GM12878 (cell line): Measurements from ENCODE around the gene COL17A1.

ENCODE experiments used
- CREM ChIP-seq: IDR thresholded peaks from 2 replicates; pipeline ENCODE4 v1.6.1; 2014; ENCODE audit warnings: antibody characterized with exemption, low read depth
- EP300 ChIP-seq, 2 experiments: fragments of 150-350 bp in 1 of 2; IDR thresholded peaks; 2 replicates each; pipeline ENCODE4 v1.6.1; 2011 to 2012; ENCODE audit warnings: low read depth in 2 of 2, low read length in 2 of 2, borderline replicate concordance in 1 of 2, improper control_type of control experiment in 1 of 2, inconsistent platforms in 1 of 2; ENCODE audit not compliant: control insufficient read depth in 1 of 2
- FOXK2 ChIP-seq: fragments of 450-650 bp; IDR thresholded peaks from 2 replicates; pipeline ENCODE4 v1.6.1; 2017; ENCODE audit warnings: mild to moderate bottlenecking, moderate library complexity
- FOXM1 ChIP-seq: IDR thresholded peaks from 2 replicates; pipeline ENCODE4 v1.6.1; 2012; ENCODE audit warnings: low read depth, mild to moderate bottlenecking, inconsistent platforms, low read length, moderate library complexity
- NFYB ChIP-seq: IDR thresholded peaks from 2 replicates; pipeline ENCODE4 v1.6.1; 2011; ENCODE audit warnings: low read depth, mild to moderate bottlenecking, low read length, improper control_type of control experiment, moderate library complexity; ENCODE audit not compliant: insufficient read depth
- RAD21 ChIP-seq: IDR thresholded peaks from 2 replicates; pipeline ENCODE4 v1.6.1; 2011; ENCODE audit warnings: mild to moderate bottlenecking, low read depth, low read length, moderate library complexity; ENCODE audit not compliant: insufficient read depth
- TF ChIP-seq, protein P1 (sequence below), 3 experiments: IDR thresholded peaks in 2 of 3; conservative IDR thresholded peaks in 1 of 3; 2 replicates each; pipeline ENCODE4 v1.5.1; 2011; ENCODE audit warnings: low read depth in 3 of 3, low read length in 3 of 3, mild to moderate bottlenecking in 3 of 3, control low read depth in 2 of 3, moderate library complexity in 2 of 3, inconsistent platforms in 1 of 3, mixed read lengths in 1 of 3; ENCODE audit not compliant: control insufficient read depth in 2 of 3, insufficient read depth in 1 of 3; ENCODE audit errors: extremely low read depth in 1 of 3
- TF ChIP-seq, protein P2 (sequence below): fragments of 450-650 bp; IDR thresholded peaks from 2 replicates; pipeline ENCODE4 v1.6.1; 2017; ENCODE audit warnings: mild to moderate bottlenecking, moderate library complexity
- TF ChIP-seq, protein P3 (sequence below): IDR thresholded peaks from 2 replicates; pipeline ENCODE4 v1.6.1; 2012; ENCODE audit warnings: low read depth, low read length, improper control_type of control experiment
- TF ChIP-seq, protein P4 (sequence below): IDR thresholded peaks from 2 replicates; pipeline ENCODE4 v1.6.1; 2011; ENCODE audit warnings: low read depth, mild to moderate bottlenecking, low read length, moderate library complexity, borderline replicate concordance; ENCODE audit errors: extremely low read depth

DNA sequence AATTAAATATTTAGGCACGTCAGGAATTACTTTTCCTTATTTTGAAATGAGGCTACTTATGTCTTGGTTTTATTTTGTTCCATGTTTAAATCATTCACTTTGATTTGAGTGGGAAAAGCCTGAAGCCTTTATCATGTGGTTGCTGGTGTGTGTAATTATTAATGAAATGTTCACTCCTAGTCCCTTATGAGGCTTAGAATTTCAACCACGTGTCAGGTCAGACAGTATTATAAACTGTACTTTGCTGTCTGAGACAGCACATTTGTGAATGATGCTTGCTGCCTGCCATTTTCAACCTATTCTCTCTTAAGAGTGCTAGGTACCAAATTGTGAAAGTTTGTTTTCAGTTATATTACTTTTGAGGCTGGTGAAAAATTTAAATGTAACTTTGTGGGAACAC is 58.9 kb downstream of the COL17A1 start:
- TF ChIP-seq, protein P1, sequence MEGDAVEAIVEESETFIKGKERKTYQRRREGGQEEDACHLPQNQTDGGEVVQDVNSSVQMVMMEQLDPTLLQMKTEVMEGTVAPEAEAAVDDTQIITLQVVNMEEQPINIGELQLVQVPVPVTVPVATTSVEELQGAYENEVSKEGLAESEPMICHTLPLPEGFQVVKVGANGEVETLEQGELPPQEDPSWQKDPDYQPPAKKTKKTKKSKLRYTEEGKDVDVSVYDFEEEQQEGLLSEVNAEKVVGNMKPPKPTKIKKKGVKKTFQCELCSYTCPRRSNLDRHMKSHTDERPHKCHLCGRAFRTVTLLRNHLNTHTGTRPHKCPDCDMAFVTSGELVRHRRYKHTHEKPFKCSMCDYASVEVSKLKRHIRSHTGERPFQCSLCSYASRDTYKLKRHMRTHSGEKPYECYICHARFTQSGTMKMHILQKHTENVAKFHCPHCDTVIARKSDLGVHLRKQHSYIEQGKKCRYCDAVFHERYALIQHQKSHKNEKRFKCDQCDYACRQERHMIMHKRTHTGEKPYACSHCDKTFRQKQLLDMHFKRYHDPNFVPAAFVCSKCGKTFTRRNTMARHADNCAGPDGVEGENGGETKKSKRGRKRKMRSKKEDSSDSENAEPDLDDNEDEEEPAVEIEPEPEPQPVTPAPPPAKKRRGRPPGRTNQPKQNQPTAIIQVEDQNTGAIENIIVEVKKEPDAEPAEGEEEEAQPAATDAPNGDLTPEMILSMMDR (IDR thresholded peaks at IDR 0.05 in 2 of 3, conservative IDR thresholded peaks at IDR 0.05 in 1 of 3; ENCODE audit: control insufficient read depth in 2 of 3, extremely low read depth in 1 of 3, insufficient read depth in 1 of 3, low read depth in 3 of 3, low read length in 3 of 3): no peak
- TF ChIP-seq, protein P2, sequence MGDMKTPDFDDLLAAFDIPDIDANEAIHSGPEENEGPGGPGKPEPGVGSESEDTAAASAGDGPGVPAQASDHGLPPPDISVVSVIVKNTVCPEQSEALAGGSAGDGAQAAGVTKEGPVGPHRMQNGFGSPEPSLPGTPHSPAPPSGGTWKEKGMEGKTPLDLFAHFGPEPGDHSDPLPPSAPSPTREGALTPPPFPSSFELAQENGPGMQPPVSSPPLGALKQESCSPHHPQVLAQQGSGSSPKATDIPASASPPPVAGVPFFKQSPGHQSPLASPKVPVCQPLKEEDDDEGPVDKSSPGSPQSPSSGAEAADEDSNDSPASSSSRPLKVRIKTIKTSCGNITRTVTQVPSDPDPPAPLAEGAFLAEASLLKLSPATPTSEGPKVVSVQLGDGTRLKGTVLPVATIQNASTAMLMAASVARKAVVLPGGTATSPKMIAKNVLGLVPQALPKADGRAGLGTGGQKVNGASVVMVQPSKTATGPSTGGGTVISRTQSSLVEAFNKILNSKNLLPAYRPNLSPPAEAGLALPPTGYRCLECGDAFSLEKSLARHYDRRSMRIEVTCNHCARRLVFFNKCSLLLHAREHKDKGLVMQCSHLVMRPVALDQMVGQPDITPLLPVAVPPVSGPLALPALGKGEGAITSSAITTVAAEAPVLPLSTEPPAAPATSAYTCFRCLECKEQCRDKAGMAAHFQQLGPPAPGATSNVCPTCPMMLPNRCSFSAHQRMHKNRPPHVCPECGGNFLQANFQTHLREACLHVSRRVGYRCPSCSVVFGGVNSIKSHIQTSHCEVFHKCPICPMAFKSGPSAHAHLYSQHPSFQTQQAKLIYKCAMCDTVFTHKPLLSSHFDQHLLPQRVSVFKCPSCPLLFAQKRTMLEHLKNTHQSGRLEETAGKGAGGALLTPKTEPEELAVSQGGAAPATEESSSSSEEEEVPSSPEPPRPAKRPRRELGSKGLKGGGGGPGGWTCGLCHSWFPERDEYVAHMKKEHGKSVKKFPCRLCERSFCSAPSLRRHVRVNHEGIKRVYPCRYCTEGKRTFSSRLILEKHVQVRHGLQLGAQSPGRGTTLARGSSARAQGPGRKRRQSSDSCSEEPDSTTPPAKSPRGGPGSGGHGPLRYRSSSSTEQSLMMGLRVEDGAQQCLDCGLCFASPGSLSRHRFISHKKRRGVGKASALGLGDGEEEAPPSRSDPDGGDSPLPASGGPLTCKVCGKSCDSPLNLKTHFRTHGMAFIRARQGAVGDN: no peak
- TF ChIP-seq EP300 (IDR thresholded peaks at IDR 0.05; ENCODE audit: borderline replicate concordance in 1 of 2, control insufficient read depth in 1 of 2, low read depth in 2 of 2, low read length in 2 of 2) (no peak), RAD21 (no peak), NFYB (no peak), FOXK2 (no peak), CREM (no peak), FOXM1 (no peak)
- TF ChIP-seq, protein P3, sequence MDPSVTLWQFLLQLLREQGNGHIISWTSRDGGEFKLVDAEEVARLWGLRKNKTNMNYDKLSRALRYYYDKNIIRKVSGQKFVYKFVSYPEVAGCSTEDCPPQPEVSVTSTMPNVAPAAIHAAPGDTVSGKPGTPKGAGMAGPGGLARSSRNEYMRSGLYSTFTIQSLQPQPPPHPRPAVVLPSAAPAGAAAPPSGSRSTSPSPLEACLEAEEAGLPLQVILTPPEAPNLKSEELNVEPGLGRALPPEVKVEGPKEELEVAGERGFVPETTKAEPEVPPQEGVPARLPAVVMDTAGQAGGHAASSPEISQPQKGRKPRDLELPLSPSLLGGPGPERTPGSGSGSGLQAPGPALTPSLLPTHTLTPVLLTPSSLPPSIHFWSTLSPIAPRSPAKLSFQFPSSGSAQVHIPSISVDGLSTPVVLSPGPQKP: no peak
- TF ChIP-seq, protein P4, sequence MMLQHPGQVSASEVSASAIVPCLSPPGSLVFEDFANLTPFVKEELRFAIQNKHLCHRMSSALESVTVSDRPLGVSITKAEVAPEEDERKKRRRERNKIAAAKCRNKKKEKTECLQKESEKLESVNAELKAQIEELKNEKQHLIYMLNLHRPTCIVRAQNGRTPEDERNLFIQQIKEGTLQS: no peak
